GM21825 (cell line): ENCODE measurements around the gene LRRC49.
"Not testable (repeated sequence)": the region's sequence is repeated elsewhere in the genome, so short reads cannot be mapped to it uniquely, and the experiment has no call there.

Experiments
- ATAC-seq: cut with Tn5 transposase; IDR thresholded peaks from one replicate; pipeline ENCODE4 v1.9.1; 2021; ENCODE audit warnings: mild to moderate bottlenecking, moderate library complexity; ENCODE audit not compliant: unreplicated experiment

The LRRC49 gene

GRCh38 chr15:70974004-70974832, 81.6 kb downstream of the LRRC49 start:
- no peak for ATAC-seq

GRCh38 chr15:70976851-70977250, 84.2 kb downstream of the LRRC49 start:
- ATAC-seq = no peak

GRCh38 chr15:70995383-70995970, 102.9 kb downstream of the LRRC49 start:
- ATAC-seq = no peak

GRCh38 chr15:70998319-70998718, 105.7 kb downstream of the LRRC49 start:
- no peak for ATAC-seq

- no peak for ATAC-seq
Measured at GRCh38 chr15:71002316-71002715, 109.7 kb downstream of the LRRC49 start.

GRCh38 chr15:71003319-71003718, 110.7 kb downstream of the LRRC49 start:
- no peak for ATAC-seq

GRCh38 chr15:71004506-71004905, 111.9 kb downstream of the LRRC49 start:
- not testable (repeated sequence) for ATAC-seq

GRCh38 chr15:71005895-71006294, 113.3 kb downstream of the LRRC49 start:
- no peak for ATAC-seq

- ATAC-seq = no peak
Measured at GRCh38 chr15:71008250-71008870, 115.7 kb downstream of the LRRC49 start.

- ATAC-seq = no peak
Measured at GRCh38 chr15:71010472-71010871, 117.8 kb downstream of the LRRC49 start.

GRCh38 chr15:71010997-71011396, 118.4 kb downstream of the LRRC49 start:
- ATAC-seq = no peak

- no peak for ATAC-seq
Measured at GRCh38 chr15:71011503-71012155, 119.0 kb downstream of the LRRC49 start.

- ATAC-seq = no peak
Measured at GRCh38 chr15:71013446-71013845, 120.8 kb downstream of the LRRC49 start.

GRCh38 chr15:71015342-71015741, 122.7 kb downstream of the LRRC49 start:
- no peak for ATAC-seq

GRCh38 chr15:71031232-71031631, 138.6 kb downstream of the LRRC49 start:
- not testable (repeated sequence) for ATAC-seq

GRCh38 chr15:71035478-71035877, 142.9 kb downstream of the LRRC49 start:
- ATAC-seq = not testable (repeated sequence)

- ATAC-seq = no peak
Measured at GRCh38 chr15:71042356-71042922, 149.8 kb downstream of the LRRC49 start.

GRCh38 chr15:71043373-71043772, 150.7 kb downstream of the LRRC49 start:
- ATAC-seq = no peak

- ATAC-seq = no peak
Measured at GRCh38 chr15:71044006-71044405, 151.4 kb downstream of the LRRC49 start.

- not testable (repeated sequence) for ATAC-seq
Measured at GRCh38 chr15:71046146-71046545, 153.5 kb downstream of the LRRC49 start.
